WTC11 (cell line): ENCODE data around the gene TTC21A. TPM values are rescaled to one million over a fixed set of nuclear protein-coding genes. Genes with fewer than 3 reads are reported as not detected.

Experiments
- ATAC-seq: fragments of 200-7000 bp; cut with Tn5 transposase; 2 replicates; pipeline ENCODE4 v1.10.0; 2021; ENCODE audit warnings: mild to moderate bottlenecking, moderate library complexity
- CTCF ChIA-PET: fragments of 300-600 bp; sonication (Branson Sonifier 250); formaldehyde crosslinking; loops from one replicate; lab custom pipeline; 2021; ENCODE audit warnings: antibody characterized with exemption; lab: Charles Lee
- POLR2A ChIA-PET: fragments of 350-600 bp; sonication (Branson Sonifier 250); formaldehyde crosslinking; loops from one replicate; lab custom pipeline; 2021; ENCODE audit warnings: antibody characterized with exemption; lab: Charles Lee
- DNase-seq: peaks from one replicate; pipeline ENCODE4 v3.0.0; 2021; ENCODE audit warnings: low spot score
- H3K27ac Mint-ChIP-seq: 2 replicates; pipeline ENCODE4 v1.8.0; 2021; ENCODE audit warnings: mixed read lengths
- H3K27me3 Mint-ChIP-seq: 2 replicates; pipeline ENCODE4 v1.8.0; 2021; ENCODE audit warnings: low read depth, mild to moderate bottlenecking, moderate library complexity, mixed read lengths
- H3K36me3 Mint-ChIP-seq: 2 replicates; pipeline ENCODE4 v1.8.0; 2021; ENCODE audit warnings: mixed read lengths
- H3K4me1 Mint-ChIP-seq: 2 replicates; pipeline ENCODE4 v1.8.0; 2022; ENCODE audit warnings: mixed read lengths
- H3K4me3 Mint-ChIP-seq: 2 replicates; pipeline ENCODE4 v1.8.0; 2021; ENCODE audit warnings: mild to moderate bottlenecking, moderate library complexity, mixed read lengths
- H3K9me3 Mint-ChIP-seq: 2 replicates; pipeline ENCODE4 v1.8.0; 2021; ENCODE audit warnings: mixed read lengths
- CREB1 ChIP-seq: sonication (generic); formaldehyde crosslinking; IDR thresholded peaks from 2 replicates; pipeline ENCODE4 v1.8.0; 2023; ENCODE audit warnings: mild to moderate bottlenecking, missing genetic modification reagents
- CREM ChIP-seq: sonication (generic); formaldehyde crosslinking; IDR thresholded peaks from 2 replicates; pipeline ENCODE4 v1.8.1; 2022; ENCODE audit warnings: mild to moderate bottlenecking, missing genetic modification reagents, moderate library complexity
- ELF4 ChIP-seq: sonication (generic); formaldehyde crosslinking; IDR thresholded peaks from 2 replicates; pipeline ENCODE4 v1.8.1; 2022; ENCODE audit warnings: low read depth, mild to moderate bottlenecking, moderate library complexity, missing genetic modification reagents
- GABPB1 ChIP-seq: sonication (generic); formaldehyde crosslinking; IDR thresholded peaks from 2 replicates; pipeline ENCODE4 v1.8.1; 2023; ENCODE audit warnings: mild to moderate bottlenecking, missing genetic modification reagents
- HMGA2 ChIP-seq: fragments of 250-450 bp; sonication (Bioruptor Pico); IDR thresholded peaks from 2 replicates; pipeline ENCODE4 v1.4.0; 2021; ENCODE audit warnings: mild to moderate bottlenecking, moderate library complexity
- MXD4 ChIP-seq: fragments of 250-450 bp; sonication (Bioruptor Pico); IDR thresholded peaks from 2 replicates; pipeline ENCODE4 v1.8.0; 2021; ENCODE audit warnings: mild to moderate bottlenecking, moderate library complexity, borderline replicate concordance
- NR1H2 ChIP-seq: sonication (generic); formaldehyde crosslinking; IDR thresholded peaks from 2 replicates; pipeline ENCODE4 v1.9.0; 2021; ENCODE audit warnings: mild to moderate bottlenecking, moderate library complexity, missing genetic modification reagents
- RELA ChIP-seq: sonication (generic); formaldehyde crosslinking; IDR thresholded peaks from 2 replicates; pipeline ENCODE4 v1.8.1; 2022; ENCODE audit warnings: missing genetic modification reagents, mild to moderate bottlenecking, borderline replicate concordance
- SMAD3 ChIP-seq: sonication (generic); formaldehyde crosslinking; IDR thresholded peaks from 2 replicates; pipeline ENCODE4 v1.8.0; 2022; ENCODE audit warnings: missing genetic modification reagents, mild to moderate bottlenecking, borderline replicate concordance
- ZNF121 ChIP-seq: sonication (generic); formaldehyde crosslinking; IDR thresholded peaks from 2 replicates; pipeline ENCODE4 v1.8.0; 2023; ENCODE audit warnings: missing genetic modification reagents
- ZNF263 ChIP-seq: sonication (generic); formaldehyde crosslinking; IDR thresholded peaks from 2 replicates; pipeline ENCODE4 v1.8.1; 2022; ENCODE audit warnings: low read depth, mild to moderate bottlenecking, moderate library complexity, missing genetic modification reagents
- total RNA-seq: library from RNA; stranded (reverse); gene quantifications from 3 replicates; pipeline ENCODE4 v1.2.3, GENCODE V29; 2021
- TF ChIP-seq, protein P1 (sequence below): sonication (generic); formaldehyde crosslinking; IDR thresholded peaks from 2 replicates; pipeline ENCODE4 v1.8.0; 2022; ENCODE audit warnings: missing genetic modification reagents
- TF ChIP-seq, protein P2 (sequence below): sonication (generic); formaldehyde crosslinking; IDR thresholded peaks from 2 replicates; pipeline ENCODE4 v1.8.1; 2023; ENCODE audit warnings: mild to moderate bottlenecking, missing genetic modification reagents
- TF ChIP-seq, protein P3 (sequence below): fragments of 250-450 bp; sonication (Bioruptor Pico); IDR thresholded peaks from 2 replicates; pipeline ENCODE4 v1.8.0; 2021; ENCODE audit warnings: mild to moderate bottlenecking
- TF ChIP-seq, protein P4 (sequence below): sonication (generic); formaldehyde crosslinking; IDR thresholded peaks from 2 replicates; pipeline ENCODE4 v1.8.0; 2022; ENCODE audit warnings: mild to moderate bottlenecking, missing genetic modification reagents
- TF ChIP-seq, protein P5 (sequence below): sonication (generic); formaldehyde crosslinking; IDR thresholded peaks from 2 replicates; pipeline ENCODE4 v1.8.1; 2022; ENCODE audit warnings: mild to moderate bottlenecking, missing genetic modification reagents, moderate library complexity, borderline replicate concordance
- TF ChIP-seq, protein P6 (sequence below): sonication (generic); formaldehyde crosslinking; IDR thresholded peaks from 2 replicates; pipeline ENCODE4 v1.8.1; 2023; ENCODE audit warnings: mild to moderate bottlenecking, moderate library complexity, missing genetic modification reagents
- TF ChIP-seq, protein P7 (sequence below): sonication (generic); formaldehyde crosslinking; IDR thresholded peaks from 2 replicates; pipeline ENCODE4 v1.8.1; 2023; ENCODE audit warnings: mild to moderate bottlenecking, missing genetic modification reagents, moderate library complexity
- TF ChIP-seq, protein P8 (sequence below): sonication (generic); formaldehyde crosslinking; IDR thresholded peaks from 2 replicates; pipeline ENCODE4 v1.8.0; 2023; ENCODE audit warnings: missing genetic modification reagents

Gene TTC21A
- total RNA-seq, 1 experiment from 2014 or later, result 3.8 TPM

DNA sequence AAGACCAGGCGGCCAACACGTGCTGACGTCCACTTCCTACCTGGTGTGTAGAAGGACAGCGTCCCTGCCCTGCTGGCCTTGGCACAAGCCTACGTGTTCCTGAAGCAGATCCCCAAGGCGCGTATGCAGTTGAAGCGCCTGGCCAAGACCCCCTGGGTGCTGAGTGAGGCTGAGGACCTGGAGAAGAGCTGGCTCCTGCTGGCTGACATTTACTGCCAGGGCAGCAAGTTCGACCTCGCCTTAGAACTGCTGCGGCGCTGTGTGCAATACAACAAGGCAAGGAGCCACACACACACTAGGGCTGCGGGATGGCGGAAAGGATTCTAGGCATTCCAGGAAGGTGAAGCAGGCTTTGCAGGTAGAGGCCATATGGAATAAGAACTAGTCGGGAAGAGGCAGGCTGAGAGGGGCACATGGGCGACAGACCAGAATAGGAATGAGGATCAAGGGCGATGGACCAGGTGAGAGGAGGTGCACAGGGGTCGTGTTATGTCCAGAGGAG is 30.0 kb downstream of the TTC21A start:
- CTCF ChIA-PET, result interaction anchor here (0.9 to 2.2 kb wide), 4 partner anchors 12 to 151 kb away, joined by 3 to 15 read pairs (median 4); no protein-coding TSS in a partner anchor

DNA sequence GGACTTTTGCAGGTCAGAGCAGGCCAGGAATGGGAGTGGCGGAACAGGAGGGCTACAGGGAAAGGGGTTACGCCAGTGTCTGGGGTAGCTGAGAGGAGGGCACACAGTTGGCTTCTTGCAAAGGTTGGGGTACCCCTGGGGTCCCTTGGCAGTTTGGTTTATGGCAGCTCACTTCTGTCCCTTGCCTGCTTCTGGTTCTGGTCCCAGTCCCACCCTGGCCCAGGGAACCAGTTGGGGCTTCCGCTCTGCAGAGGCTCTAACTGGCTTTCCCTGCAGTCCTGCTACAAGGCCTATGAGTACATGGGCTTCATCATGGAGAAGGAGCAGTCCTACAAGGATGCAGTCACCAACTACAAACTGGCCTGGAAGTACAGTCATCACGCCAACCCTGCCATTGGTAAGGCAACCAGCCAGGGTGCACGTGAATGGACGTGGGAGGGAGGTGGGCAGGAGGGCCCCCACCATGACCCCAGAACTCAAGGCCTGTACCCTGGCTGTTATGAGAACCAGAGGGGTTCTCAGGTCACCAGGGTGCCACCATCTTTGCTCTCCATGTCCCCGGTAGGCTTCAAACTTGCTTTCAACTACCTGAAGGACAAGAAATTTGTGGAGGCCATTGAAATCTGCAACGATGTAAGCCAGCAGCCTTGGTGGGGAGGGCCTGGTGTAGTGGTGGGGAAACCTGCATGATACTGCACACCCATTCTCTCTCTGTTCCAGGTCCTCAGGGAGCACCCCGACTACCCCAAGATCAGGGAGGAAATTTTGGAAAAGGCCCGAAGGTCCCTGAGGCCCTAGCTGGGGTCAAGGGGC is 30.7 kb downstream of the TTC21A start:
- ChIA-PET POLR2A (no interaction called here), CTCF (interaction anchor here (0.9 to 2.2 kb wide), 2 partner anchors 13 to 150 kb away, joined by 3 to 15 read pairs; no protein-coding TSS in a partner anchor)
- H3K27ac Mint-ChIP-seq, result peak overlapping the region; percentile 52; the same call in 1 of the 2 replicates
- H3K27me3 Mint-ChIP-seq, result no peaks in the 10 kb centered on the region
- H3K9me3 Mint-ChIP-seq, result no peaks in the 10 kb centered on the region
- ATAC-seq (no peak), DNase-seq (no peak)
- H3K36me3 Mint-ChIP-seq, result peaks cover 8% of the 10 kb centered on the region
- H3K4me1 Mint-ChIP-seq, result peaks cover 5% of the 10 kb centered on the region
- no peak overlapping the region for H3K4me3 Mint-ChIP-seq
- TF ChIP-seq, protein P1, sequence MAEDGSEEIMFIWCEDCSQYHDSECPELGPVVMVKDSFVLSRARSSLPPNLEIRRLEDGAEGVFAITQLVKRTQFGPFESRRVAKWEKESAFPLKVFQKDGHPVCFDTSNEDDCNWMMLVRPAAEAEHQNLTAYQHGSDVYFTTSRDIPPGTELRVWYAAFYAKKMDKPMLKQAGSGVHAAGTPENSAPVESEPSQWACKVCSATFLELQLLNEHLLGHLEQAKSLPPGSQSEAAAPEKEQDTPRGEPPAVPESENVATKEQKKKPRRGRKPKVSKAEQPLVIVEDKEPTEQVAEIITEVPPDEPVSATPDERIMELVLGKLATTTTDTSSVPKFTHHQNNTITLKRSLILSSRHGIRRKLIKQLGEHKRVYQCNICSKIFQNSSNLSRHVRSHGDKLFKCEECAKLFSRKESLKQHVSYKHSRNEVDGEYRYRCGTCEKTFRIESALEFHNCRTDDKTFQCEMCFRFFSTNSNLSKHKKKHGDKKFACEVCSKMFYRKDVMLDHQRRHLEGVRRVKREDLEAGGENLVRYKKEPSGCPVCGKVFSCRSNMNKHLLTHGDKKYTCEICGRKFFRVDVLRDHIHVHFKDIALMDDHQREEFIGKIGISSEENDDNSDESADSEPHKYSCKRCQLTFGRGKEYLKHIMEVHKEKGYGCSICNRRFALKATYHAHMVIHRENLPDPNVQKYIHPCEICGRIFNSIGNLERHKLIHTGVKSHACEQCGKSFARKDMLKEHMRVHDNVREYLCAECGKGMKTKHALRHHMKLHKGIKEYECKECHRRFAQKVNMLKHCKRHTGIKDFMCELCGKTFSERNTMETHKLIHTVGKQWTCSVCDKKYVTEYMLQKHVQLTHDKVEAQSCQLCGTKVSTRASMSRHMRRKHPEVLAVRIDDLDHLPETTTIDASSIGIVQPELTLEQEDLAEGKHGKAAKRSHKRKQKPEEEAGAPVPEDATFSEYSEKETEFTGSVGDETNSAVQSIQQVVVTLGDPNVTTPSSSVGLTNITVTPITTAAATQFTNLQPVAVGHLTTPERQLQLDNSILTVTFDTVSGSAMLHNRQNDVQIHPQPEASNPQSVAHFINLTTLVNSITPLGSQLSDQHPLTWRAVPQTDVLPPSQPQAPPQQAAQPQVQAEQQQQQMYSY (CRISPR knock-in tag), result no peak
- TF ChIP-seq ZNF121 (CRISPR knock-in tag), result no peak
- TF ChIP-seq SMAD3, result no peak
- TF ChIP-seq, protein P2, sequence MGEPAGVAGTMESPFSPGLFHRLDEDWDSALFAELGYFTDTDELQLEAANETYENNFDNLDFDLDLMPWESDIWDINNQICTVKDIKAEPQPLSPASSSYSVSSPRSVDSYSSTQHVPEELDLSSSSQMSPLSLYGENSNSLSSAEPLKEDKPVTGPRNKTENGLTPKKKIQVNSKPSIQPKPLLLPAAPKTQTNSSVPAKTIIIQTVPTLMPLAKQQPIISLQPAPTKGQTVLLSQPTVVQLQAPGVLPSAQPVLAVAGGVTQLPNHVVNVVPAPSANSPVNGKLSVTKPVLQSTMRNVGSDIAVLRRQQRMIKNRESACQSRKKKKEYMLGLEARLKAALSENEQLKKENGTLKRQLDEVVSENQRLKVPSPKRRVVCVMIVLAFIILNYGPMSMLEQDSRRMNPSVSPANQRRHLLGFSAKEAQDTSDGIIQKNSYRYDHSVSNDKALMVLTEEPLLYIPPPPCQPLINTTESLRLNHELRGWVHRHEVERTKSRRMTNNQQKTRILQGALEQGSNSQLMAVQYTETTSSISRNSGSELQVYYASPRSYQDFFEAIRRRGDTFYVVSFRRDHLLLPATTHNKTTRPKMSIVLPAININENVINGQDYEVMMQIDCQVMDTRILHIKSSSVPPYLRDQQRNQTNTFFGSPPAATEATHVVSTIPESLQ, result no peak

More for the DNA sequence above, 30.0 kb downstream of the TTC21A start:
- DNase-seq (no peak), ATAC-seq (no peak)
- TF ChIP-seq NR1H2 (no peak), HMGA2 (no peak), RELA (CRISPR knock-in tag) (no peak), ELF4 (CRISPR knock-in tag) (no peak), GABPB1 (CRISPR knock-in tag) (no peak), MXD4 (no peak), ZNF263 (no peak), CREB1 (CRISPR knock-in tag) (no peak), CREM (CRISPR knock-in tag) (no peak)
- TF ChIP-seq, protein P3, sequence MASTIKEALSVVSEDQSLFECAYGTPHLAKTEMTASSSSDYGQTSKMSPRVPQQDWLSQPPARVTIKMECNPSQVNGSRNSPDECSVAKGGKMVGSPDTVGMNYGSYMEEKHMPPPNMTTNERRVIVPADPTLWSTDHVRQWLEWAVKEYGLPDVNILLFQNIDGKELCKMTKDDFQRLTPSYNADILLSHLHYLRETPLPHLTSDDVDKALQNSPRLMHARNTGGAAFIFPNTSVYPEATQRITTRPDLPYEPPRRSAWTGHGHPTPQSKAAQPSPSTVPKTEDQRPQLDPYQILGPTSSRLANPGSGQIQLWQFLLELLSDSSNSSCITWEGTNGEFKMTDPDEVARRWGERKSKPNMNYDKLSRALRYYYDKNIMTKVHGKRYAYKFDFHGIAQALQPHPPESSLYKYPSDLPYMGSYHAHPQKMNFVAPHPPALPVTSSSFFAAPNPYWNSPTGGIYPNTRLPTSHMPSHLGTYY (CRISPR knock-in tag), result no peak
- TF ChIP-seq, protein P2, result no peak
- TF ChIP-seq, protein P4, sequence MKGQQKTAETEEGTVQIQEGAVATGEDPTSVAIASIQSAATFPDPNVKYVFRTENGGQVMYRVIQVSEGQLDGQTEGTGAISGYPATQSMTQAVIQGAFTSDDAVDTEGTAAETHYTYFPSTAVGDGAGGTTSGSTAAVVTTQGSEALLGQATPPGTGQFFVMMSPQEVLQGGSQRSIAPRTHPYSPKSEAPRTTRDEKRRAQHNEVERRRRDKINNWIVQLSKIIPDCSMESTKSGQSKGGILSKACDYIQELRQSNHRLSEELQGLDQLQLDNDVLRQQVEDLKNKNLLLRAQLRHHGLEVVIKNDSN (CRISPR knock-in tag), result no peak
- TF ChIP-seq, protein P5, sequence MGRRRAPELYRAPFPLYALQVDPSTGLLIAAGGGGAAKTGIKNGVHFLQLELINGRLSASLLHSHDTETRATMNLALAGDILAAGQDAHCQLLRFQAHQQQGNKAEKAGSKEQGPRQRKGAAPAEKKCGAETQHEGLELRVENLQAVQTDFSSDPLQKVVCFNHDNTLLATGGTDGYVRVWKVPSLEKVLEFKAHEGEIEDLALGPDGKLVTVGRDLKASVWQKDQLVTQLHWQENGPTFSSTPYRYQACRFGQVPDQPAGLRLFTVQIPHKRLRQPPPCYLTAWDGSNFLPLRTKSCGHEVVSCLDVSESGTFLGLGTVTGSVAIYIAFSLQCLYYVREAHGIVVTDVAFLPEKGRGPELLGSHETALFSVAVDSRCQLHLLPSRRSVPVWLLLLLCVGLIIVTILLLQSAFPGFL (CRISPR knock-in tag), result no peak
- TF ChIP-seq, protein P6, sequence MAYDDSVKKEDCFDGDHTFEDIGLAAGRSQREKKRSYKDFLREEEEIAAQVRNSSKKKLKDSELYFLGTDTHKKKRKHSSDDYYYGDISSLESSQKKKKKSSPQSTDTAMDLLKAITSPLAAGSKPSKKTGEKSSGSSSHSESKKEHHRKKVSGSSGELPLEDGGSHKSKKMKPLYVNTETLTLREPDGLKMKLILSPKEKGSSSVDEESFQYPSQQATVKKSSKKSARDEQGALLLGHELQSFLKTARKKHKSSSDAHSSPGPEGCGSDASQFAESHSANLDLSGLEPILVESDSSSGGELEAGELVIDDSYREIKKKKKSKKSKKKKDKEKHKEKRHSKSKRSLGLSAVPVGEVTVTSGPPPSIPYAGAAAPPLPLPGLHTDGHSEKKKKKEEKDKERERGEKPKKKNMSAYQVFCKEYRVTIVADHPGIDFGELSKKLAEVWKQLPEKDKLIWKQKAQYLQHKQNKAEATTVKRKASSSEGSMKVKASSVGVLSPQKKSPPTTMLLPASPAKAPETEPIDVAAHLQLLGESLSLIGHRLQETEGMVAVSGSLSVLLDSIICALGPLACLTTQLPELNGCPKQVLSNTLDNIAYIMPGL (CRISPR knock-in tag), result no peak
- TF ChIP-seq, protein P7, sequence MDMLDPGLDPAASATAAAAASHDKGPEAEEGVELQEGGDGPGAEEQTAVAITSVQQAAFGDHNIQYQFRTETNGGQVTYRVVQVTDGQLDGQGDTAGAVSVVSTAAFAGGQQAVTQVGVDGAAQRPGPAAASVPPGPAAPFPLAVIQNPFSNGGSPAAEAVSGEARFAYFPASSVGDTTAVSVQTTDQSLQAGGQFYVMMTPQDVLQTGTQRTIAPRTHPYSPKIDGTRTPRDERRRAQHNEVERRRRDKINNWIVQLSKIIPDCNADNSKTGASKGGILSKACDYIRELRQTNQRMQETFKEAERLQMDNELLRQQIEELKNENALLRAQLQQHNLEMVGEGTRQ (CRISPR knock-in tag), result no peak
- TF ChIP-seq, protein P8, sequence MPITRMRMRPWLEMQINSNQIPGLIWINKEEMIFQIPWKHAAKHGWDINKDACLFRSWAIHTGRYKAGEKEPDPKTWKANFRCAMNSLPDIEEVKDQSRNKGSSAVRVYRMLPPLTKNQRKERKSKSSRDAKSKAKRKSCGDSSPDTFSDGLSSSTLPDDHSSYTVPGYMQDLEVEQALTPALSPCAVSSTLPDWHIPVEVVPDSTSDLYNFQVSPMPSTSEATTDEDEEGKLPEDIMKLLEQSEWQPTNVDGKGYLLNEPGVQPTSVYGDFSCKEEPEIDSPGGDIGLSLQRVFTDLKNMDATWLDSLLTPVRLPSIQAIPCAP, result no peak
- Mint-ChIP-seq H3K27me3 (no peaks in the 10 kb centered on the region), H3K4me3 (no peak overlapping the region), H3K9me3 (no peaks in the 10 kb centered on the region), H3K36me3 (peaks cover 3% of the 10 kb centered on the region), H3K4me1 (peaks cover 5% of the 10 kb centered on the region), H3K27ac (peak overlapping the region; percentile 52; the same call in 1 of the 2 replicates)
- POLR2A ChIA-PET, result no interaction called here
